Ovary (tissue), 9 donors: Measurements from ENCODE around the gene UBE2L3. TPM values are rescaled to one million over a fixed set of nuclear protein-coding genes. Genes with fewer than 3 reads are reported as not detected.
"Not testable (repeated sequence)": the region's sequence is repeated elsewhere in the genome, so short reads cannot be mapped to it uniquely, and the experiment has no call there.

ENCODE experiments used
- DNase-seq, 5 donors: peaks; one replicate each; pipeline ENCODE4 v3.0.0-alpha.2; 2019 to 2020
- H3K27ac ChIP-seq, 2 donors: fragments of 200-600 bp; one replicate each; pipeline versions ENCODE4 v1.5.1 to v1.8.0; 2019 to 2022
- H3K27me3 ChIP-seq: fragments of 200-600 bp; one replicate; pipeline ENCODE4 v1.8.0; 2022
- H3K36me3 ChIP-seq: fragments of 200-600 bp; sonication (generic); one replicate; pipeline ENCODE4 v1.5.1; 2019
- H3K4me1 ChIP-seq: one replicate; pipeline ENCODE4 v1.8.1; 2013; ENCODE audit warnings: mild to moderate bottlenecking, moderate library complexity; ENCODE audit not compliant: insufficient read depth
- H3K4me3 ChIP-seq: fragments of 200-600 bp; sonication (generic); one replicate; pipeline ENCODE4 v1.5.1; 2017
- H3K9me3 ChIP-seq, 2 donors: fragments of 200-600 bp in 1 of 2; sonication (generic) in 1 of 2; one replicate each; pipeline versions ENCODE4 v1.5.1 to v1.8.1; 2013 to 2019; ENCODE audit warnings: mild to moderate bottlenecking in 1 of 2, moderate library complexity in 1 of 2
- EP300 ChIP-seq: sonication (generic); formaldehyde crosslinking; IDR thresholded peaks from one replicate; pipeline ENCODE4 v1.6.1; 2017; ENCODE audit warnings: antibody characterized with exemption
- POLR2A ChIP-seq: fragments of 450-650 bp; IDR thresholded peaks from one replicate; pipeline ENCODE4 v1.6.1; 2017; ENCODE audit warnings: antibody characterized with exemption, mild to moderate bottlenecking, moderate library complexity
- WGBS, 3 donors: extraction: QIAGEN DNeasy Blood & Tissue Kit in 1 of 3; methylation state at CpG; one replicate each; pipeline versions ENCODE4 v1.1.5 to v1.1.7; 2013 to 2017; 5-methylcytosine and 5-hydroxymethylcytosine counted together
- intact Hi-C, 4 donors: fragments of 100-400 bp; cut with DNase I; formaldehyde crosslinking; loops; one replicate each; pipeline versions ENCODE4 v1.11.0 to v1.15.1; 2022 to 2023
- polyA plus RNA-seq, 2 donors: library from polyadenylated mRNA; stranded (reverse); fragments of 200-250 nt in 1 of 2; fragments of 350-450 nt in 1 of 2; fragmentation: Illumina TruSeq in 1 of 2; extraction: RNeasy Lipid Tissue Mini Kit (QIAGEN cat#74804) in 1 of 2; gene quantifications; one replicate each; pipeline ENCODE4 v1.2.3, GENCODE V29; 2013 to 2014
- total RNA-seq, 7 donors: library from RNA; depleted of rRNA in 2 of 7; stranded (reverse); fragments of >200 nt in 2 of 7; fragmentation: NEBNext Ultra II Directional in 3 of 7; extraction: Animal tissue kit (Norgen Biotek cat#: 25700) in 3 of 7; gene quantifications; one replicate each; pipeline versions ENCODE4 v1.1.0 to v1.2.4, GENCODE V29; 2016 to 2023
- TF ChIP-seq, protein P1 (sequence below), 3 donors: fragments of 450-650 bp in 2 of 3; fragments of 200-600 bp in 1 of 3; IDR thresholded peaks; one replicate each; pipeline versions ENCODE4 v1.5.1 to v1.8.0; 2016 to 2022; ENCODE audit warnings: antibody characterized with exemption in 3 of 3, mild to moderate bottlenecking in 1 of 3
- donor health status: DM: no; HTN: no; CAD: no; lungs with moderate emphysema.
- donor health status: DM: no; HTN: no; CAD: no.
- donor health status: Bipolar disorder and iron deficiency.
- donor health status: DM: yes; HTN: yes; CAD: no.
- donor health status: DM: no; HTN: no; CAD: no.
- donor health status: DM: yes; HTN: yes; CAD: no.

Gene UBE2L3
- total and polyA plus RNA-seq, 9 donors: 20.3 to 105 (median 39.9) TPM

DNA sequence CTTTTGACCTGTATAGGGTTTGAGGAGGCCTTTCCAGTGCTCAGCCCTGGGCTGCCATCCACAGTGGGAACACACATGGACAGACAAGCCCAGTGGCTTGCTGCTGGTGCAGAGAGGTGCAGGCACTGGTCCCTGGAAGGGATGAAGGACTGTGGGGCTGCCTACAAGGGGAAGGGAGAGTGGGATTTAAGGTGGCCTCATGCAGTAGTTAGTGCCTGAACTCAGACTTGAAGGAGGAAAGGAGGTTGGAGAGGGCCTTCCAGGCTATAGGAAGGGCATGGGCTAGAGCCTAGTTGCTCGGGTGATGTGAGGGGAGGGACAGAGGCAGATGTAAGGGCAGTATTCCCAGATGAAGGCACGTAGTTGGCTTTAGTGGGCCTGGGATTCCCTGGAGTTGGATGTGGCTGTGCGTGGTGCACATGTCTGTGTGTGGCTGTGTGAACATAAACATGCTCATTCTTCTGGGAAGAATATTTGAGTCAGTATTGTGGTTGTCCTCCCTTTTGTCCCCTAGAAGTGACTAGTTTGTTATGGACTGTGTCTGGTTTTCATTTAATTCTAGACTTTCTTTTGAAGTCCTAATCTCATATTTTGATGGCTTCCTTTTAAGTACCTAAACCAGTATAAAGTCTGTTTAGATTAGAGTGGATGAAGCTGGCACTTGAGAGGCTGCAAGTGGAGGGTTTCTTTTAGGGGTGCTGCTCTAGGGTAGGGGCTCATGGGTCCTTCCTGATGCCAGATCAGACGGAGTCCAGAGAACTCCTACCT lies 43.9 kb downstream of the UBE2L3 start:
- Histone ChIP-seq H3K27me3 (no peaks in the 10 kb centered on the region), H3K4me3 (no peak overlapping the region), H3K9me3 (no peaks in the 10 kb centered on the region), H3K4me1 (peaks cover 3% of the 10 kb centered on the region), H3K27ac (no peak overlapping the region), H3K36me3 (no peaks in the 10 kb centered on the region)
- TF ChIP-seq, protein P1, sequence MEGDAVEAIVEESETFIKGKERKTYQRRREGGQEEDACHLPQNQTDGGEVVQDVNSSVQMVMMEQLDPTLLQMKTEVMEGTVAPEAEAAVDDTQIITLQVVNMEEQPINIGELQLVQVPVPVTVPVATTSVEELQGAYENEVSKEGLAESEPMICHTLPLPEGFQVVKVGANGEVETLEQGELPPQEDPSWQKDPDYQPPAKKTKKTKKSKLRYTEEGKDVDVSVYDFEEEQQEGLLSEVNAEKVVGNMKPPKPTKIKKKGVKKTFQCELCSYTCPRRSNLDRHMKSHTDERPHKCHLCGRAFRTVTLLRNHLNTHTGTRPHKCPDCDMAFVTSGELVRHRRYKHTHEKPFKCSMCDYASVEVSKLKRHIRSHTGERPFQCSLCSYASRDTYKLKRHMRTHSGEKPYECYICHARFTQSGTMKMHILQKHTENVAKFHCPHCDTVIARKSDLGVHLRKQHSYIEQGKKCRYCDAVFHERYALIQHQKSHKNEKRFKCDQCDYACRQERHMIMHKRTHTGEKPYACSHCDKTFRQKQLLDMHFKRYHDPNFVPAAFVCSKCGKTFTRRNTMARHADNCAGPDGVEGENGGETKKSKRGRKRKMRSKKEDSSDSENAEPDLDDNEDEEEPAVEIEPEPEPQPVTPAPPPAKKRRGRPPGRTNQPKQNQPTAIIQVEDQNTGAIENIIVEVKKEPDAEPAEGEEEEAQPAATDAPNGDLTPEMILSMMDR (IDR thresholded peaks at IDR 0.05): no peak
- TF ChIP-seq POLR2A: no peak
- no peak for TF ChIP-seq EP300
- 83 to 84% (median 83%) methylated on average over 4 of the region's 4 CpGs for WGBS, 3 donors
- intact Hi-C loops: no loop called here
- no peak for DNase-seq

DNA sequence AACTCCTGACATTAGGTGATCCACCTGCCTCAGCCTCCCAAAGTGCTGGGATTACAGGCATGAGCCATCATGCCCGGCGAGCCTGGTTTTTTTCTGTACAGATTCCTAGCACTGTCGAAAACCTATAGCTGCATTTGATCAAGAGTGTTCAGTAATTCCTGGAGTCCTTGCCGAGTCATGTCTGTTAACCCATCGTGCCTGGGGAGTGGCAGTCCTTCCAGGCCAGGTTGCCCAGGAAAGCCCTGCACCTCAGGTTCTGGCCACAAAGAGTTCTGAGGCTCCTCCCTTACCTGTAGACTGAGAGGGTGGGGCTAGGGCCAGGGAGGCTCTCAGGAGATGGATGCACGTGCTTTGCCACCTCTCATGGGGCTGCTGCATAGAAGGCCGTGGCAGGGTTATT lies 45.3 kb downstream of the UBE2L3 start:
- no peaks in the 10 kb centered on the region for H3K36me3 ChIP-seq
- DNase-seq: no peak
- 88 to 92% (median 92%) methylated on average over 7 of the region's 7 CpGs for WGBS, 3 donors
- intact Hi-C loops: no loop called here
- no peak overlapping the region for H3K27ac ChIP-seq
- H3K4me3 ChIP-seq: no peak overlapping the region
- no peaks in the 10 kb centered on the region for H3K27me3 ChIP-seq
- H3K9me3 ChIP-seq: no peaks in the 10 kb centered on the region
- no peak for TF ChIP-seq EP300
- TF ChIP-seq, protein P1 (IDR thresholded peaks at IDR 0.05): no peak
- no peak for TF ChIP-seq POLR2A
- H3K4me1 ChIP-seq: no peaks in the 10 kb centered on the region

DNA sequence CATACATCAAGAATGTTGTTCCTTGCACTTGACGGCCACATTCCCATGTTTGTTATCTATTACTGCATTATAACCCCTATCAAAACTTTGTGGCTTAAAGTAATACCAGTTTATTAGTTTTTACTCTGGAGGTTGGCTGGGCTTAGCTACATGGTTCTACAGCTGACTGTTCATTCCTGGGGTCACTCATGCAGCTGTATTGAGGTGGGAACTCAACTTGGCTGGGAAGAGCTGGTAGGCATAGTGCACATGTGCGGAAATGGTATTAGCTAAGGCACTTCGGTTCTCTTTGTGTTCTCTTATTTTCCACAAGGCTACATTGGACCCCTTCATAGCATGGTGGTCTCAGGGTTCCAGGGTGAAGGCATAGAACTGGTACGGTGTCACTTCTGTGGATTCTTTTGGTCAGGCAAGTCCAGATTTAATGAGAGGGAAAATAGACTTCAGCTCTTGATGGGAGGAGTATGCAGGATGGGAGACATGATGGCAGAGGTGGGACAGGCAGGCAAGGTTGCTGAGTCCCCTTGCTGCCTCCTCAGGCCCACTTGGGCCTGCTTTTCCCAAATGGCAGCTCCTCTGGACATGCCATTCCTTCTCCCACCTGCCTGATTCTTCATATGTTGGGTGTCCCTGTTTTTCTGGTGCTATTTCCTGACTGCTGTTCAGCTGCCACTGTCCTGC lies 46.2 kb downstream of the UBE2L3 start:
- no peaks in the 10 kb centered on the region for H3K9me3 ChIP-seq
- H3K27ac ChIP-seq: no peak overlapping the region
- no peaks in the 10 kb centered on the region for H3K4me1 ChIP-seq
- WGBS, 3 donors: 61 to 86% (median 86%) methylated on average over 4 of the region's 4 CpGs
- intact Hi-C loops: no loop called here
- H3K4me3 ChIP-seq: no peak overlapping the region
- TF ChIP-seq, protein P1 (IDR thresholded peaks at IDR 0.05): no peak
- no peak for TF ChIP-seq EP300
- no peak for TF ChIP-seq POLR2A
- H3K36me3 ChIP-seq: no peaks in the 10 kb centered on the region
- no peak for DNase-seq
- no peaks in the 10 kb centered on the region for H3K27me3 ChIP-seq

DNA sequence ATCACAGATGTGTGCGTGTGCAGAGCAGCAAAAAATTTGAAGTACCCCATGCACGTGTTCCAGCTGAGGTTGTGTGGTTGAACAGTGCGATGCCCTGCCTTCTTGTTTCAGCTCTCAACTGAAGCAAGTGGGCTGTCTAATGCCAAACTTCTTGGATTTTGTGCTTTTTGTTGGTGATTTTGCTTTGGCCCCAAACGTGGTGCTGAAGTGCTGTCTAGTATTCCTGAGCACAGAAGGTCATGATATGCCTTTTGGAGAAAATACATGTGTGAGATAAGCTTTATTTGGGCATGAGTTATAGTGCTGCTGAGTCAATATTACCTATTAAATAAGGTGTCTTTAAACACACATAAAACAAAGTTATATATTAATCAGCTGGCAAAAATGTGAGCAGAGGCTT lies 48.2 kb downstream of the UBE2L3 start:
- no peaks in the 10 kb centered on the region for H3K27me3 ChIP-seq
- intact Hi-C loops: no loop called here
- H3K9me3 ChIP-seq: no peaks in the 10 kb centered on the region
- WGBS, 3 donors: 75 to 81% (median 76%) methylated on average over 4 of the region's 4 CpGs
- no peak for DNase-seq
- TF ChIP-seq, protein P1 (IDR thresholded peaks at IDR 0.05): no peak
- TF ChIP-seq EP300 (no peak), POLR2A (no peak)
- H3K4me3 ChIP-seq: no peak overlapping the region
- H3K4me1 ChIP-seq: no peaks in the 10 kb centered on the region
- H3K36me3 ChIP-seq: no peaks in the 10 kb centered on the region
- no peak overlapping the region for H3K27ac ChIP-seq

DNA sequence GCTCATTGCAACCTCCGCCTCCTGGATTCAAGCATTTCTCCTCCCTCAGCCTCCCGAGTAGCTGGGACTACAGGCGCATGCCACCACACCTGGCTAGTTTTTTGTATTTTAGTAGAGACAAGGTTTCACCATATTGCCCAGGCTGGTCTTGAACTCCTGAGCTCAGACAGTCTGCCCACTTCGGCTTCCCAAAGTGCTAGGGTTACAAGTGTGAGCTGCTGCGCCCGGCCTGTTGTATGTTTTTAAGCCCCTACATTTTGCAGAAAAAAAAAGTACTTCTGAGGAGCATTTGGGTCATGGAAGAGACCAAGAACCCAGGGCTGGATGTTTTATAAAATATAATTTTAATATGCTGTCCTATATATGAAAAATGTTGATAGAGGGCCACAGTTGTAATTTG lies 49.8 kb downstream of the UBE2L3 start:
- DNase-seq, H3K27me3 ChIP-seq, H3K4me3 ChIP-seq, H3K36me3 ChIP-seq, H3K9me3 ChIP-seq, H3K27ac ChIP-seq, intact Hi-C loops, H3K4me1 ChIP-seq: not testable (repeated sequence)
- 92 to 94% (median 94%) methylated on average over 6 of the region's 6 CpGs for WGBS, 3 donors
